Measurements from ENCODE around the gene THRB. TPM values are rescaled to one million over a fixed set of nuclear protein-coding genes. Genes with fewer than 3 reads are reported as not detected.

The THRB gene
- total and polyA plus RNA-seq, 2 donors (not counting 3 experiments of a cell fraction or from before 2014, with no cell fraction given), result 0.06 TPM; not detected in 1

DNA sequence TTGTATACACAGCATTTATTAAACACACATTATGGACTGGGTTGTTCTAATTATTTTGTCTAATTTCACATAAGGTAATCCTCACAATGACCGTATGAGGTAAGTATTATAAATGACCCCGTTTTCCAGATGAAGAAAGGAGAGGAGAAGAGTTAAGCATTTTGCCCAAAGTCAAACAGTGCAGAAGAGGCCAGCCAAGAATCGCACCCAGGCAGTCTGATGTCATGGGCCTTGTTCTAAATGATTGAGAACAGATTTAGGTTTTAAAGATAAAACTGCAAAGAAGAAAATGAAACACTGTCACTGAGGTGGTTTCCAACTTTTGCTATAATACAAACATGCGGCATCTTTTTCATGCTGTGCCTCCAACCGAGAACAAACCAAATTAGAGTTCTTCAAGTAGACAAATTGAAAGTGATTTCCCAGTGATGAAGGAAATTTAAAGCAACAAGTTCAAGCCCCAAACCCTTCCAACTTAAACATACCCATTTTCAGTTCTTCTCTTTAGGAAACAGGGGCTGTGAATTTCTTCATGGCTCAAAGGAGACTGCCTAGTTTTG lies 155.3 kb downstream of the THRB start:
- DNase-seq (ENCODE audit: low read depth, low spot score) (no peak), FAIRE-seq (no peak)
- H3K9me1 ChIP-seq (replicated peaks; ENCODE audit: control insufficient read depth, extremely low read depth, insufficient read depth, low read length), result no peaks in the 10 kb centered on the region
- H3K4me3 ChIP-seq (replicated peaks in 1 of 3; ENCODE audit: insufficient read depth in 1 of 3, low read depth in 1 of 3, low read length in 3 of 3), result no peak overlapping the region
- H4K20me1 ChIP-seq (replicated peaks; ENCODE audit: control insufficient read depth, extremely low read depth, insufficient read depth, low read length), result no peaks in the 10 kb centered on the region
- no peaks in the 10 kb centered on the region for H3K36me3 ChIP-seq (ENCODE audit: control insufficient read depth in 2 of 2, extremely low read depth in 1 of 2, insufficient read depth in 2 of 2, low read length in 2 of 2)
- no peaks in the 10 kb centered on the region for H3K27me3 ChIP-seq (ENCODE audit: control insufficient read depth in 2 of 2, insufficient read depth in 2 of 2, low read length in 2 of 2)
- no peak for TF ChIP-seq POLR2AphosphoS5 (IDR thresholded peaks at IDR 0.05; ENCODE audit: insufficient read depth, low read depth, low read length)
- TF ChIP-seq, protein P1, sequence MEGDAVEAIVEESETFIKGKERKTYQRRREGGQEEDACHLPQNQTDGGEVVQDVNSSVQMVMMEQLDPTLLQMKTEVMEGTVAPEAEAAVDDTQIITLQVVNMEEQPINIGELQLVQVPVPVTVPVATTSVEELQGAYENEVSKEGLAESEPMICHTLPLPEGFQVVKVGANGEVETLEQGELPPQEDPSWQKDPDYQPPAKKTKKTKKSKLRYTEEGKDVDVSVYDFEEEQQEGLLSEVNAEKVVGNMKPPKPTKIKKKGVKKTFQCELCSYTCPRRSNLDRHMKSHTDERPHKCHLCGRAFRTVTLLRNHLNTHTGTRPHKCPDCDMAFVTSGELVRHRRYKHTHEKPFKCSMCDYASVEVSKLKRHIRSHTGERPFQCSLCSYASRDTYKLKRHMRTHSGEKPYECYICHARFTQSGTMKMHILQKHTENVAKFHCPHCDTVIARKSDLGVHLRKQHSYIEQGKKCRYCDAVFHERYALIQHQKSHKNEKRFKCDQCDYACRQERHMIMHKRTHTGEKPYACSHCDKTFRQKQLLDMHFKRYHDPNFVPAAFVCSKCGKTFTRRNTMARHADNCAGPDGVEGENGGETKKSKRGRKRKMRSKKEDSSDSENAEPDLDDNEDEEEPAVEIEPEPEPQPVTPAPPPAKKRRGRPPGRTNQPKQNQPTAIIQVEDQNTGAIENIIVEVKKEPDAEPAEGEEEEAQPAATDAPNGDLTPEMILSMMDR (IDR thresholded peaks at IDR 0.05; ENCODE audit: extremely low read depth in 1 of 2, insufficient read depth in 1 of 2, low read depth in 1 of 2, low read length in 2 of 2), result no peak
- TF ChIP-seq GATA2 (IDR thresholded peaks at IDR 0.05; ENCODE audit: insufficient read depth, insufficient read length, low read depth, low read length), result no peak
- TF ChIP-seq JUN (IDR thresholded peaks at IDR 0.05; ENCODE audit: borderline replicate concordance, insufficient read depth, insufficient read length, low read depth), result no peak
- no peak for TF ChIP-seq EZH2 (IDR thresholded peaks at IDR 0.05; ENCODE audit: borderline replicate concordance, low read depth, low read length, severe bottlenecking)
- TF ChIP-seq, protein P2, sequence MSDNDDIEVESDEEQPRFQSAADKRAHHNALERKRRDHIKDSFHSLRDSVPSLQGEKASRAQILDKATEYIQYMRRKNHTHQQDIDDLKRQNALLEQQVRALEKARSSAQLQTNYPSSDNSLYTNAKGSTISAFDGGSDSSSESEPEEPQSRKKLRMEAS (IDR thresholded peaks at IDR 0.05; ENCODE audit: insufficient read depth, insufficient read length), result no peak
- no peak for TF ChIP-seq FOS (IDR thresholded peaks at IDR 0.05; ENCODE audit: borderline replicate concordance, insufficient read depth, low read length)
- no peak for TF ChIP-seq POLR2A (IDR thresholded peaks at IDR 0.05; ENCODE audit: low read depth, low read length)
- TF ChIP-seq MYC (IDR thresholded peaks at IDR 0.05; ENCODE audit: low read depth, low read length), result no peak
- ChIA-PET CTCF (no interaction called here), POLR2A (no interaction called here)
- dilution Hi-C loops (cut with MboI; ENCODE audit: extremely low pct_ligation_motif_present, low sequenced_read_pairs), result no loop called here
- H3K79me2 ChIP-seq (ENCODE audit: control insufficient read depth, insufficient read depth, low read length), result no peaks in the 10 kb centered on the region
- H2AFZ ChIP-seq (ENCODE audit: low read depth, low read length), result no peak overlapping the region
- intact Hi-C loops (cut with micrococcal nuclease), result no loop called here
- no peak overlapping the region for H3K4me2 ChIP-seq (ENCODE audit: insufficient read depth, low read length)
- H3K9me3 ChIP-seq (replicated peaks; ENCODE audit: control insufficient read depth, insufficient read depth, low read length), result no peaks in the 10 kb centered on the region
- no TSS peak for BruUV-seq (replicated peaks)
- no peaks in the 10 kb centered on the region for H3K4me1 ChIP-seq (ENCODE audit: control insufficient read depth, extremely low read depth, insufficient read depth, low read length)
- H3K27ac ChIP-seq (ENCODE audit: insufficient read depth, low read depth, low read length), result no peak overlapping the region
- H3K9ac ChIP-seq (replicated peaks; ENCODE audit: extremely low read depth, insufficient read depth, low read length), result no peak overlapping the region

Measured in endothelial cell of umbilical vein (primary cell).